ENCODE measurements around the gene MARCHF9. TPM values are rescaled to one million over a fixed set of nuclear protein-coding genes. Genes with fewer than 3 reads are reported as not detected.

Gene MARCHF9
- total and polyA plus RNA-seq, 2 donors (not counting 1 experiment from before 2014, with no cell fraction given), result 3.8 to 4.8 TPM

- TF ChIP-seq CTCF (conservative IDR thresholded peaks at IDR 0.05 in 1 of 2, IDR thresholded peaks at IDR 0.05 in 1 of 2; ENCODE audit: low read depth in 1 of 2, low read length in 2 of 2) (no peak), EZH2 (IDR thresholded peaks at IDR 0.05; ENCODE audit: low read length, missing control alignments) (no peak)
- H2AFZ ChIP-seq (ENCODE audit: low read length), result no peak overlapping the region
Measured at GRCh38 chr12:57755194-57755453, 221 bp downstream of the MARCHF9 start.

GRCh38 chr12:57755454-57756372 is 810 bp downstream of the MARCHF9 start:
- Histone ChIP-seq H3K4me3 (replicated peaks in 1 of 4; ENCODE audit: control extremely low read depth in 1 of 4, insufficient read depth in 1 of 4, low read depth in 3 of 4, low read length in 4 of 4) (peak overlapping the region; percentile 41 to 64 (median 49)), H3K27ac (ENCODE audit: insufficient read depth, low read length) (no peak overlapping the region), H2AFZ (ENCODE audit: low read length) (no peak overlapping the region), H4K20me1 (ENCODE audit: control insufficient read depth, extremely low read depth, insufficient read depth, low read length) (no peaks in the 10 kb centered on the region), H3K79me2 (ENCODE audit: control insufficient read depth, insufficient read depth, low read length) (peaks cover 13% of the 10 kb centered on the region), H3K9me3 (ENCODE audit: control insufficient read depth, insufficient read depth, low read depth, low read length) (no peaks in the 10 kb centered on the region), H3K27me3 (ENCODE audit: control insufficient read depth, insufficient read depth, low read length) (peaks cover 13% of the 10 kb centered on the region), H3K9ac (ENCODE audit: insufficient read depth, low read length) (peak overlapping the region; percentile 54), H3K4me1 (ENCODE audit: control insufficient read depth, extremely low read depth, insufficient read depth, low read length) (peaks cover 4% of the 10 kb centered on the region), H3K36me3 (ENCODE audit: control insufficient read depth, insufficient read depth, low read length) (peaks cover 1% of the 10 kb centered on the region), H3K4me2 (ENCODE audit: extremely low read depth, insufficient read depth, low read length) (peak overlapping the region; percentile 67)
- TF ChIP-seq EZH2 (IDR thresholded peaks at IDR 0.05; ENCODE audit: low read length, missing control alignments), result peak; percentile 85
- no peak for TF ChIP-seq CTCF (conservative IDR thresholded peaks at IDR 0.05 in 1 of 2, IDR thresholded peaks at IDR 0.05 in 1 of 2; ENCODE audit: low read depth in 1 of 2, low read length in 2 of 2)
- no peak for DNase-seq (ENCODE audit: low read depth in 2 of 2)

More at GRCh38 chr12:57755194-57755453, 221 bp downstream of the MARCHF9 start:
- Histone ChIP-seq H3K4me3 (replicated peaks in 1 of 4; ENCODE audit: control extremely low read depth in 1 of 4, insufficient read depth in 1 of 4, low read depth in 3 of 4, low read length in 4 of 4) (peak overlapping the region in 2 of 4 experiments; percentile 20 to 64), H3K4me2 (ENCODE audit: extremely low read depth, insufficient read depth, low read length) (peak overlapping the region; percentile 15), H3K9ac (ENCODE audit: insufficient read depth, low read length) (no peak overlapping the region), H3K27ac (ENCODE audit: insufficient read depth, low read length) (no peak overlapping the region), H3K79me2 (ENCODE audit: control insufficient read depth, insufficient read depth, low read length) (peaks cover 19% of the 10 kb centered on the region), H3K27me3 (ENCODE audit: control insufficient read depth, insufficient read depth, low read length) (peaks cover 13% of the 10 kb centered on the region), H4K20me1 (ENCODE audit: control insufficient read depth, extremely low read depth, insufficient read depth, low read length) (no peaks in the 10 kb centered on the region), H3K9me3 (ENCODE audit: control insufficient read depth, insufficient read depth, low read depth, low read length) (no peaks in the 10 kb centered on the region), H3K4me1 (ENCODE audit: control insufficient read depth, extremely low read depth, insufficient read depth, low read length) (peaks cover 4% of the 10 kb centered on the region), H3K36me3 (ENCODE audit: control insufficient read depth, insufficient read depth, low read length) (peaks cover 4% of the 10 kb centered on the region)
- DNase-seq (ENCODE audit: low read depth in 2 of 2), result no peak

- Histone ChIP-seq H3K27me3 (ENCODE audit: control insufficient read depth, insufficient read depth, low read length) (peaks cover 15% of the 10 kb centered on the region), H2AFZ (ENCODE audit: low read length) (no peak overlapping the region), H3K9me3 (ENCODE audit: control insufficient read depth, insufficient read depth, low read depth, low read length) (no peaks in the 10 kb centered on the region), H3K4me2 (ENCODE audit: extremely low read depth, insufficient read depth, low read length) (no peak overlapping the region), H3K27ac (ENCODE audit: insufficient read depth, low read length) (no peak overlapping the region), H3K36me3 (ENCODE audit: control insufficient read depth, insufficient read depth, low read length) (no peaks in the 10 kb centered on the region), H3K9ac (ENCODE audit: insufficient read depth, low read length) (no peak overlapping the region), H3K4me3 (replicated peaks in 1 of 4; ENCODE audit: control extremely low read depth in 1 of 4, insufficient read depth in 1 of 4, low read depth in 3 of 4, low read length in 4 of 4) (peak overlapping the region in 2 of 4 experiments; percentile 53 to 64), H3K79me2 (ENCODE audit: control insufficient read depth, insufficient read depth, low read length) (peaks cover 3% of the 10 kb centered on the region), H4K20me1 (ENCODE audit: control insufficient read depth, extremely low read depth, insufficient read depth, low read length) (no peaks in the 10 kb centered on the region), H3K4me1 (ENCODE audit: control insufficient read depth, extremely low read depth, insufficient read depth, low read length) (peaks cover 4% of the 10 kb centered on the region)
- TF ChIP-seq CTCF (conservative IDR thresholded peaks at IDR 0.05 in 1 of 2, IDR thresholded peaks at IDR 0.05 in 1 of 2; ENCODE audit: low read depth in 1 of 2, low read length in 2 of 2), result peak; percentile 22 to 69
- no peak for TF ChIP-seq EZH2 (IDR thresholded peaks at IDR 0.05; ENCODE audit: low read length, missing control alignments)
- DNase-seq (ENCODE audit: low read depth in 2 of 2), result no peak
Measured at GRCh38 chr12:57756406-57757341, 1.8 kb downstream of the MARCHF9 start.

Measured in fibroblast of lung (primary cell).